ENCODE results near the gene AUTS2. TPM values are rescaled to one million over a fixed set of nuclear protein-coding genes. Genes with fewer than 3 reads are reported as not detected.

AUTS2 gene
- polyA plus RNA-seq, 6 donors from 2014 or later, result 8.8 to 28.0 (median 20.9) TPM

DNA sequence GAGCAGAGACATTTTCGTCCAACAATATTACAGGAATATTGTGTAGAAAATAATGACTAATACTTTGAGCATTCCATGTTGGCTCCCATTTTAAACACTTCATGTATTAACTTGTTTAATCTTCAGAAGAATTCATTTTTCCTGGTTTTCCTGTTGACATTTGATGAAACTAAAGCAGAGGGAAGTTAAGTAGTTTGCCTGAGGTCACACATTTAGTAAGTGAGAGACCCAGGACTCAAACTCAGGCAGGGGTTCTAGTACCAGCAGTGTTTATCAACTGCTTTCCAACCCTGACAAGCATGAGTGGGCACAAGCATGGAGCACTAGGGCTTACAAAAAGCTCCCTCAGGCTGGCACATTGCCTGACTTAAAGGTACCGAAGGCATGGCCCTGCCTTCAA lies 719.1 kb downstream of the AUTS2 start:
- ATAC-seq (ENCODE audit: low read depth in 2 of 2) (no peak), DNase-seq (no peak)
- peaks cover 0 to 5% (median 0%) of the 10 kb centered on the region in 3 donors for H3K4me1 Mint-ChIP-seq
- no peaks in the 10 kb centered on the region for H3K27me3 Mint-ChIP-seq
- H3K36me3 Mint-ChIP-seq, result peaks cover 6 to 16% of the 10 kb centered on the region in 2 donors
- peaks cover 0 to 5% (median 0%) of the 10 kb centered on the region in 7 donors for H3K9me3 Mint-ChIP-seq
- no peak overlapping the region for H3K4me3 Mint-ChIP-seq
- H3K27ac Mint-ChIP-seq, result no peak overlapping the region

DNA sequence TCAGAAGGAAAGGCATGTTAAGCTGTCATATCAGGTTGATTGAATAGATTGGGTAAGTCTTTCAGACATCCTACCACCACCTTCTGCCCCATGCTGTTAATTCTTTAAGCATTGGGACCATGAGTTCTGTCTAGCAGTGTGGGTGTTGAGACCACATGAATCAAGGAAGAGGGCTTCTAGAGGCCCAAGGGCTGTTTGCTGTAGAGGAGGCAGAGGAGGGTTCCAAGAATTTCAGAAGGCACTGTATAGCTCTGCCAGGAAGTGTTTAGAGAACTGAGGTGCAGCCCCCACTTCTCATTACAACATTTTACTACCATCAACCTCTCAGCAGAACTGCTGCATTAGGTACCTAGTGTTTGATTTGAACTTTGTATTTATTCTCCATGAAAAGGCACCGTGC lies 720.2 kb downstream of the AUTS2 start:
- H3K4me3 Mint-ChIP-seq, result no peak overlapping the region
- peaks cover 0 to 5% (median 0%) of the 10 kb centered on the region in 7 donors for H3K9me3 Mint-ChIP-seq
- no peaks in the 10 kb centered on the region for H3K27me3 Mint-ChIP-seq
- H3K27ac Mint-ChIP-seq, result no peak overlapping the region
- DNase-seq (no peak), ATAC-seq (ENCODE audit: low read depth in 2 of 2) (no peak)
- H3K4me1 Mint-ChIP-seq, result peaks cover 0 to 5% (median 0%) of the 10 kb centered on the region in 3 donors
- peaks cover 6 to 16% of the 10 kb centered on the region in 2 donors for H3K36me3 Mint-ChIP-seq

DNA sequence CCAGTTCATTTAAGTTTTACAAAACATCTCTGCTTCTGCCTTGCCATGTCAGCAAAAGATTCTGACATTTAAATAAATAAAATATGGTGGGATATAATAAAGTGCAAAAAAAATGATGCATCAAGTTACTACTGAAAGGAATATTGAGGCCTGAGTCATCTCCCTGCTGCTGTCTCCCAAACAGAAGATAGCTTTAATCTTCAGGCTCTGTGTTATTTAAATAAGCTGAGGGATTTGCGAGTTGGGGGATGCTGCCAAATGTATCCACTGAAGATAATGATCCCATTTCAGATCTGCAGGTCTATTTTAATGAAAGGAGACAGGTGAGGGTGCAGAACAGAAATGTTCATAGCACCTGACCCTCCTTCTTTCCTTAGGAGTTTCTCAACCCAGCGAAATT lies 720.8 kb downstream of the AUTS2 start:
- Mint-ChIP-seq H3K27ac (no peak overlapping the region), H3K27me3 (no peaks in the 10 kb centered on the region), H3K36me3 (peaks cover 6 to 16% of the 10 kb centered on the region in 2 donors), H3K4me1 (peaks cover 0 to 5% (median 0%) of the 10 kb centered on the region in 3 donors), H3K4me3 (no peak overlapping the region), H3K9me3 (peaks cover 0 to 5% (median 0%) of the 10 kb centered on the region in 7 donors)
- ATAC-seq (ENCODE audit: low read depth in 2 of 2) (no peak), DNase-seq (no peak)

DNA sequence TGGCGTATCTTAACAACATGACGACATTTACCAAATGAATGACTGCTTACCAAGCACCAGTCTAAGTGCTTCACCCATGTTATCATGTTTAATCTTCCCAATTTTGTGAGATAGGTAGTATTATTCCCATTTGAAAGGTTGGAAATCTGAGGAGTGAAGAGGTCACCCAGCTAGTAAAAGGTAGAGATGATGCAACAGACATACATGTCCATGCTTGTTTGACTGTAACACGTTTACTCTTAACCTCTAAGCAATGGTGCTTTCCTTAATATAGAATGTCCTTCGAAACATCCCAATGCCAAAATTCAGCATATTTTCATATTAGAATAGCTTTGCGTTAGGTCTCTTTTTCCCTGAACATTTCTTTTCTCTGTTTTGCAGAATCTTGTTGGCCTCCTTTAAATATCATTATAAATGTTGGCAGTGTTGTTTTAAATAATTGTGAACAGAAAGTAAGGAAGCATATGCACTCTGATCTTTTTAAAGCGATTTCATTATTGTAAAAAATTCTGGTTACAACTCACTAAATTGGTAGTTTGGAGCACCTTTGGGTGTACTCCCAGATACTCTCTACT lies 722.8 kb downstream of the AUTS2 start:
- no peak overlapping the region for H3K4me3 Mint-ChIP-seq
- H3K9me3 Mint-ChIP-seq, result peaks cover 0 to 2% (median 0%) of the 10 kb centered on the region in 7 donors
- ATAC-seq (ENCODE audit: low read depth in 2 of 2) (no peak), DNase-seq (no peak)
- H3K36me3 Mint-ChIP-seq, result peaks cover 0 to 6% of the 10 kb centered on the region in 2 donors
- H3K27me3 Mint-ChIP-seq, result no peaks in the 10 kb centered on the region
- no peak overlapping the region for H3K27ac Mint-ChIP-seq
- H3K4me1 Mint-ChIP-seq, result peaks cover 0 to 5% (median 0%) of the 10 kb centered on the region in 3 donors

DNA sequence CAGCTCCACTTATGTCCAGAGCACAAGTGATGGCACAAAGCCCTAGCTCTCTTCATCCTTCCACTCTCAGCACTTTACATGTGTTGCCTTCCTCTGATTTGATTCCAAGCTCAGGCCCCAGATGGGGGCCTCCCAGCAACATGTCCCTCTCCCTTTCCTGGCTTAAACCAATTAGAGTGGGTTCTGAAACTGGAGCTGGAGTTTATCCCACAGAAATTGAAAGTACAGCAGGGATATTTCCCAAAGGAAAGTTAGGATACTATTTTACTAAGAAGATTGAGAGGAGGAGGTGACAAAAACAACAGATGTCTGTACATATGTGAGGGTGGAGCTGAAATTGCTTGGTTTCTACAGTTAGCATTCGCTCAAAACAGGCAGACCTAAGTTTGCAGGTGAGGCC lies 724.6 kb downstream of the AUTS2 start:
- Mint-ChIP-seq H3K4me1 (peaks cover 0 to 5% (median 0%) of the 10 kb centered on the region in 3 donors), H3K36me3 (no peaks in the 10 kb centered on the region), H3K27me3 (no peaks in the 10 kb centered on the region), H3K4me3 (no peak overlapping the region), H3K9me3 (peaks cover 0 to 2% (median 0%) of the 10 kb centered on the region in 7 donors), H3K27ac (no peak overlapping the region)
- DNase-seq (no peak), ATAC-seq (ENCODE audit: low read depth in 2 of 2) (no peak)

DNA sequence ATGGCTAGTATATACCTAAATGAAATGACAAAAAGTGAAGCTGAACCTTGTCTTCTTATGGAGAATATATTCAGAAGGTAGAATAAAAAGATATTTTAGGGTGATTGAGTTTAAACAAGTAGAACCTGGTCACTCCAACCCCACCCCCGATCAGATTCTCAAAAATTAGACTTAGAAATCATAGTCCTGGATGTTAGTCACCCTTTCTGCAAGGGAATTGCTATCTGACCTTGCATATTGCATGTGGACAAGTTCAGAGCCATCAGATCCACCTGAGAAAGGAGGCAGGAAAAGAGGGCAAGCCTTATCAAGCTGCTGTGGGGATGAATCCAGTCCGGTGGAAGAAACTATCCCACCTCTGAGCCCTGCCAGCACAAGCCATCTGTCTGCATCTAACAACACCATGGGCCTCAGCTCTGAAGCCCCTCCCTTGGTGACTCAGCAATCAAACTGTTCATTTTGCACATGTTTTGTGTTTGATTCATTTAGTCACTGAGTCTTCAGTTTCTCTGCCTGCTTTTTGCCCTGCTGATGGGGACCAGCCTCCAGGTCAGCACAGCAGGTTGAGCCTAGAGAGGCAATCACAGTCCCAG lies 727.3 kb downstream of the AUTS2 start:
- no peaks in the 10 kb centered on the region for H3K4me1 Mint-ChIP-seq
- no peaks in the 10 kb centered on the region for H3K27me3 Mint-ChIP-seq
- ATAC-seq (ENCODE audit: low read depth in 2 of 2), result no peak
- no peak overlapping the region for H3K4me3 Mint-ChIP-seq
- peak overlapping the region in 1 of 6 donors; percentile 27 for H3K27ac Mint-ChIP-seq
- no peak for DNase-seq
- H3K9me3 Mint-ChIP-seq, result peaks cover 0 to 4% (median 2%) of the 10 kb centered on the region in 7 donors
- peaks cover 0 to 5% of the 10 kb centered on the region in 2 donors for H3K36me3 Mint-ChIP-seq

DNA sequence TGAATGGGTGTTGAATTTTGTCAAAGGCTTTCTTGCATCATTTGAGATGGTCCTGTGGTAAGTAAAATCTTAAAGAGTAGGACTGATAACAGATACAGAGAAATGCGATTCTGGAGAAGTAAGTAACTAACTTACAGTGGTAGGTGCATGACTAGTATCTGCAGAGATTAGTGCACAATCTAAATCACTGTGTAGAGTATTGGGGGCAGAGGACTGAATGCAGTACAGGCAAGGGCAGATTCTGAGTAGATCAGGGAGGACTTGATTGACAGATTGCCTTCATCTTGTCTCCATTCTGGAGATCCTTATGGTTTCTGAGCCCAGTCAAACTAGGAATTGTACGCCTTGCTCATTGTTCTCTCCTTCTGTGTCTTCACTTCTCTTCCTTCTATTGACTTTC lies 736.0 kb downstream of the AUTS2 start:
- Mint-ChIP-seq H3K4me3 (no peak overlapping the region), H3K36me3 (peaks cover 5 to 15% of the 10 kb centered on the region in 2 donors)

DNA sequence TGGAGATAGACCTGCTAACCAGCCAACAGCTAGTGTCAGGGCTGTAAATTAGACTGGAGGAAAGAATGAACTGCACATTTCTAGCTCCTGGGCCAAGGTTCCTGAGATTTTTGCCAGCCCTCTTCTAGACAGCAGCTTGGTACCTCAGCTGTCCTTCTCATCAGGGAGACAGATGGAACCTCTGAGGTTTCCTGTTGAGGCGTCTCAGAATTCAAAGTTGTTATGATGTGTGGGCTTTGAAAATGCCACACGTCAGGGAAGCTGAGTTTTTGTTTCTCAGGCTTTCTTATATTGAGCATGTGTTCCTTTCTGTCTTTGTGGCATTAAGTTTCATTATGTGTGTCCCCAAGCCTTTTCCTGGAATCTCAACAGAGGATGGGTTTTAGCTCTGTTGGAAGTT lies 736.6 kb downstream of the AUTS2 start:
- peak overlapping the region in 1 of 6 donors; percentile 36 for H3K27ac Mint-ChIP-seq
- no peak overlapping the region for H3K4me3 Mint-ChIP-seq
- H3K9me3 Mint-ChIP-seq, result peaks cover 0 to 7% (median 0%) of the 10 kb centered on the region in 7 donors
- no peak for DNase-seq
- peaks cover 0 to 6% (median 4%) of the 10 kb centered on the region in 3 donors for H3K4me1 Mint-ChIP-seq
- peaks cover 1 to 15% of the 10 kb centered on the region in 2 donors for H3K36me3 Mint-ChIP-seq
- no peak for ATAC-seq (ENCODE audit: low read depth in 2 of 2)
- no peaks in the 10 kb centered on the region for H3K27me3 Mint-ChIP-seq

More for the DNA sequence above, 736.0 kb downstream of the AUTS2 start:
- Mint-ChIP-seq H3K27me3 (no peaks in the 10 kb centered on the region), H3K4me1 (peaks cover 0 to 6% (median 4%) of the 10 kb centered on the region in 3 donors), H3K9me3 (peaks cover 0 to 7% (median 0%) of the 10 kb centered on the region in 7 donors), H3K27ac (peak overlapping the region in 3 of 6 donors; percentile 22 to 36 (median 32))
- DNase-seq (no peak), ATAC-seq (ENCODE audit: low read depth in 2 of 2) (no peak)

DNA sequence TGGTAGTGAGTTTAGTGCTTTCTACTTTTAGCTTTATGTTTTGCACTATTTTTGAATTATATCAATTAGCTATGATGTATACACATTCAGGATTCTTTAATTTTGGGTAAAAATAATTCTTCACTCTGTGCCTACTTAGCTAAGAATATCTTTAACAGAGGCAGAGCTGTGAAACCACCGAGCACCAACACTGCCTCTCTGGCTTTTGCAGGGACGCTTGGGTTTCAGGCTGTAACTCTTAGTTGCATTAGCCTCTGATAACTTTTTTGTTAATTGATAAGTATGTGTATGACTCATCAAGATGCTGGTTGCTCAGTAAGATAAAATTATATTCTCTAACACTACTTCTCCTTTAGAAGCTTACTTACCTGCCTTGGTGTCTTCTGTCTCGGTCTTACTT lies 738.3 kb downstream of the AUTS2 start:
- peaks cover 0 to 4% (median under 1%) of the 10 kb centered on the region in 3 donors for H3K4me1 Mint-ChIP-seq
- H3K4me3 Mint-ChIP-seq, result no peak overlapping the region
- no peak for ATAC-seq (ENCODE audit: low read depth in 2 of 2)

DNA sequence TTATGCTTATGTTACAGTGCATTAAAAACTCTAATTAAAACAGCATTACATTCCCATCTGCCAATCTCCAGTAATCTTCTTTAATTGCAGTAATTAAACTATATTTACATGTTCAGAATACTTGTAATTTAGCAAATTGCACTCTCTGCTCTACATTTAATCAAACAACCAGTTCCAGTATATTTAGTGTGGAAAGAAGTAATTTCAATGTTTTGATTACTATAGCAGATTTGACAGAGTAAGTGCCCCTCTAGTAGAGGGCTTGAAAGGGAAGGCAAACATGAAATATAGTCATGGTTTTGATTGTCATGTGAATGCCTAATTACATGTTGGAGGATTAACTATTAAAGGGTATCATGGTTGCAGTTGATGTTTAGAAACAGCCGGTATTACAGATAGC lies 739.7 kb downstream of the AUTS2 start:
- ATAC-seq (ENCODE audit: low read depth in 2 of 2) (no peak), DNase-seq (no peak)
- no peak overlapping the region for H3K27ac Mint-ChIP-seq
- H3K36me3 Mint-ChIP-seq, result peaks cover 0 to 7% of the 10 kb centered on the region in 2 donors
- H3K27me3 Mint-ChIP-seq, result no peaks in the 10 kb centered on the region
- peaks cover 0 to 3% (median 0%) of the 10 kb centered on the region in 7 donors for H3K9me3 Mint-ChIP-seq
- H3K4me3 Mint-ChIP-seq, result no peak overlapping the region
- H3K4me1 Mint-ChIP-seq, result peaks cover 0 to 4% (median 0%) of the 10 kb centered on the region in 3 donors

More for the DNA sequence above, 738.3 kb downstream of the AUTS2 start:
- Mint-ChIP-seq H3K9me3 (peaks cover 0 to 5% (median 0%) of the 10 kb centered on the region in 7 donors), H3K27me3 (no peaks in the 10 kb centered on the region), H3K27ac (no peak overlapping the region), H3K36me3 (peaks cover 0 to 15% of the 10 kb centered on the region in 2 donors)
- DNase-seq, result no peak

DNA sequence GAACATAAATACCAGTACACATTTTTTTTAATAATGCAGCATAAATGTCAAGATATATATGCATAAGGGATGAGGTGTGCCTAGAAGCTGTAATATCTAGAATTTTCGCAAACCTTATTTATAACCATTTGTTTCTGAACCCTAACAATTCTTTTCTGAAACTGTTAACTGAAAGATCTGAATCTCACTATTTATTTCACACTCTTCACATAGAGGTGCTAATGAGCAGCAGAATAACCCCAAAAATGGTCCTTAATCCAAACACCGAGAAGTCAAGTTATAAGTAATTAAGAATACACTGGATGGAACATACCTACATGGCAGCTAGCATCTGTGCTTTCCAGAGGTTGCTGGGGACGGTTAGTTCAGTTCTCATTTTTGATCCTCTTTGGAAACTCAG lies 742.0 kb downstream of the AUTS2 start:
- Mint-ChIP-seq H3K36me3 (peaks cover 0 to 4% of the 10 kb centered on the region in 2 donors), H3K4me1 (peaks cover 0 to 2% (median 0%) of the 10 kb centered on the region in 3 donors), H3K27me3 (no peaks in the 10 kb centered on the region), H3K9me3 (no peaks in the 10 kb centered on the region), H3K27ac (no peak overlapping the region), H3K4me3 (no peak overlapping the region)
- ATAC-seq (ENCODE audit: low read depth in 2 of 2) (no peak), DNase-seq (no peak)

DNA sequence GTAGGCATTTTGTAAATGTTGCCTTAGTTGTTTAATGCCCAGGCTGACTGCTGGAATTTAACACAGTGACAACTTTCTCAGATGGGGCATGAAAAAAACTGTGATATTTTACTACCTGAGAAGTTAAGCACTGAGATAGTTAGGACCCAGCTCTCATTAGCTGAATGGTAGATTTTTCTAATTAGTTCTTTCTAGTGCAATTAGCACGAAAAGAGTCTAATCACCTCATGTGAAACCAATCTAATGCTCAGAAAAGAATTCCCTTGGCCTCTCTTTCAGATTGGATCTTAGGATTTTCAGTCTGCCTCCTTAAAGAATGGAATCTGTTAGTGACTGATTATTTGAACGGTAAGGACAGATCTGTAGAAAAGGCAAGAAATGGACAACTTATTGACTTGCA lies 743.2 kb downstream of the AUTS2 start:
- Mint-ChIP-seq H3K4me1 (peaks cover 0 to 3% (median 0%) of the 10 kb centered on the region in 3 donors), H3K9me3 (no peaks in the 10 kb centered on the region), H3K36me3 (no peaks in the 10 kb centered on the region), H3K4me3 (no peak overlapping the region), H3K27me3 (no peaks in the 10 kb centered on the region), H3K27ac (no peak overlapping the region)
- ATAC-seq (ENCODE audit: low read depth in 2 of 2) (no peak), DNase-seq (no peak)

DNA sequence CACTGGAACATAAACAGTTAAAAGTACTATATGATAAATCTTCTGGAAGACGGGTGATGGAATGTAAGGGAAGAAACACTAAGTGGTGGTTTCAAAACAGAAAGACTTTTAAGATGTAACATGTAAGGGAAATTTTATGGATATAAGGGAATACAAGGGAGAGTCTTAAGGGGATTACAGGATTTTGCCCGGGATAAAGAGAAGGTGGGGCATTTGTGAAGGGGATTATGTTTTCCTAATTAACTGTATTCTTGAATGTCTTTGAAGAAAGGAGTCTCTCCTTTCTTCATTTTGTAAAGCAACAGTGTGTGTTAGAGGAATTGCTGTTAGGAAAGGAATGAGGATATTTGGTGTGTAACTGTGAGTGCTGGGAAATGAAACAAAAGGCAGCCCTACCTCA lies 745.2 kb downstream of the AUTS2 start:
- DNase-seq (no peak), ATAC-seq (ENCODE audit: low read depth in 2 of 2) (no peak)
- Mint-ChIP-seq H3K4me1 (peaks cover 12 to 17% (median 16%) of the 10 kb centered on the region in 3 donors), H3K27ac (no peak overlapping the region), H3K9me3 (no peaks in the 10 kb centered on the region), H3K27me3 (no peaks in the 10 kb centered on the region), H3K36me3 (no peaks in the 10 kb centered on the region), H3K4me3 (no peak overlapping the region)

DNA sequence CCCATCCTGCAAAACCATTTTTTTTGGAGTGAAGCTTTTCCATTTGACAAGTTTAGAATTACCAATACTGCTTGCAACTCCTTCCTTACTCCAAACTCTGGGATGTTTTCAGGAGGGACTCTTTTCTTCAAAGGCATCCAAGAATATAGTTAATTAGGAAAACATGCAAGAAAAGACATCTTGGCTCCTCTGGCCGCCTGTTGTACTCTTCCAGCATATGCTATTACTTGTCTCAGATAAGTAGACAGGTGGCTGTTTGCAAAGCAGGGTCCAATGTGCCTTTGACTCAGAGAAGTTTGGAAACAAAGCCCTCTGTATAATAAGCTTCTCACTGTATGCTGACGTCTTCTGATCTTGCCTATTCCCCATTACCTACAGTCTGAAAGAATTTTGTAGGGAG lies 746.5 kb downstream of the AUTS2 start:
- Mint-ChIP-seq H3K27me3 (no peaks in the 10 kb centered on the region), H3K36me3 (no peaks in the 10 kb centered on the region), H3K4me3 (no peak overlapping the region), H3K9me3 (no peaks in the 10 kb centered on the region), H3K27ac (no peak overlapping the region), H3K4me1 (peaks cover 12 to 21% (median 16%) of the 10 kb centered on the region in 3 donors)
- no peak for ATAC-seq (ENCODE audit: low read depth in 2 of 2)
- DNase-seq, result no peak

Measured in naive B cell (primary cell).